ENCODE results near the gene ZNF319.

DNA sequence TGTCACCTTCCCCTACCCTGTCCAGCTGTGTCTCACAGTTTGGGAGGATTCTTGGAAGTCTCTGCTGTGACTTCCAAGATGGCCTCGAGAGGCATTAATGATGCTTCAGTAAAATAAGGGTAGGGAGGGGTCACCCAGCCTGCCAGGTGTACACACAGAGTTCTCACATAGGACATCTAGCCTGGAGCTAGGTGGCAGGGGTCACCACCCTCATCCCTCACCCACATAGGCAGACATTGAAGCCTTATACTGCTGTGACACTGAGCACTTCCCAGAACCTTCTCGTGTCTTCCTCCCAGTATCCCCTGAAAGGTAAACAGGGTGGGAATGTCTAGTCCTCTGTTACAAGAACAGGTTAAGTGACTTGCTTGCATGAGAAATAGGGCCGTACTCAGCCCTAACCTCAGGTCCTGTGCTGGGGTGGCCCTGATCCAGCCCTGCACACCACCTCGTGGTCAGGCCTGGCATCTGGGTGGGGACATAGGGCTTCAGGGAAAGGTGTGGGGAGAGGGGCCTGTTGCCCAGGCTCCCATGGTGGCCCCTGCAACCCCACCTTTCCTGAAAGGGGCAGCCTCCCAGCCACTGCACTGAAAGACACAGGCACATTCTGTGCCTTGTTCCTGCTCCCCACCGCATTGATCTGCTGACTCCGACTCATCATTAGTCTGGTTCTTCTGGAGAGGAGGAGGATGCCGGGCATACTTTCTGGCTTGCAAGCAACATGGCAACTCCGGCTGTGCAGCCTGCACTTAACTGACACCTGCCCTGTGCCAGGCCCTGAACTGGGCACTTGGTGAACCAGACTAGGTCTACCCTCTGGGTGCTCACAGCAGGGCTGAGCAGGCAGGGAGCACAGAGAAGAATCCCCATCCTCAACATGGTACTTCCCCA is 21.4 kb upstream of the ZNF319 start:
- TF ChIP-seq EZH2phosphoT487 (IDR thresholded peaks at IDR 0.05; ENCODE audit: unreplicated experiment), result no peak
- TF ChIP-seq, protein P1, sequence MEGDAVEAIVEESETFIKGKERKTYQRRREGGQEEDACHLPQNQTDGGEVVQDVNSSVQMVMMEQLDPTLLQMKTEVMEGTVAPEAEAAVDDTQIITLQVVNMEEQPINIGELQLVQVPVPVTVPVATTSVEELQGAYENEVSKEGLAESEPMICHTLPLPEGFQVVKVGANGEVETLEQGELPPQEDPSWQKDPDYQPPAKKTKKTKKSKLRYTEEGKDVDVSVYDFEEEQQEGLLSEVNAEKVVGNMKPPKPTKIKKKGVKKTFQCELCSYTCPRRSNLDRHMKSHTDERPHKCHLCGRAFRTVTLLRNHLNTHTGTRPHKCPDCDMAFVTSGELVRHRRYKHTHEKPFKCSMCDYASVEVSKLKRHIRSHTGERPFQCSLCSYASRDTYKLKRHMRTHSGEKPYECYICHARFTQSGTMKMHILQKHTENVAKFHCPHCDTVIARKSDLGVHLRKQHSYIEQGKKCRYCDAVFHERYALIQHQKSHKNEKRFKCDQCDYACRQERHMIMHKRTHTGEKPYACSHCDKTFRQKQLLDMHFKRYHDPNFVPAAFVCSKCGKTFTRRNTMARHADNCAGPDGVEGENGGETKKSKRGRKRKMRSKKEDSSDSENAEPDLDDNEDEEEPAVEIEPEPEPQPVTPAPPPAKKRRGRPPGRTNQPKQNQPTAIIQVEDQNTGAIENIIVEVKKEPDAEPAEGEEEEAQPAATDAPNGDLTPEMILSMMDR (conservative IDR thresholded peaks at IDR 0.05; ENCODE audit: low read depth in 2 of 2), result no peak
- TF ChIP-seq, protein P2, sequence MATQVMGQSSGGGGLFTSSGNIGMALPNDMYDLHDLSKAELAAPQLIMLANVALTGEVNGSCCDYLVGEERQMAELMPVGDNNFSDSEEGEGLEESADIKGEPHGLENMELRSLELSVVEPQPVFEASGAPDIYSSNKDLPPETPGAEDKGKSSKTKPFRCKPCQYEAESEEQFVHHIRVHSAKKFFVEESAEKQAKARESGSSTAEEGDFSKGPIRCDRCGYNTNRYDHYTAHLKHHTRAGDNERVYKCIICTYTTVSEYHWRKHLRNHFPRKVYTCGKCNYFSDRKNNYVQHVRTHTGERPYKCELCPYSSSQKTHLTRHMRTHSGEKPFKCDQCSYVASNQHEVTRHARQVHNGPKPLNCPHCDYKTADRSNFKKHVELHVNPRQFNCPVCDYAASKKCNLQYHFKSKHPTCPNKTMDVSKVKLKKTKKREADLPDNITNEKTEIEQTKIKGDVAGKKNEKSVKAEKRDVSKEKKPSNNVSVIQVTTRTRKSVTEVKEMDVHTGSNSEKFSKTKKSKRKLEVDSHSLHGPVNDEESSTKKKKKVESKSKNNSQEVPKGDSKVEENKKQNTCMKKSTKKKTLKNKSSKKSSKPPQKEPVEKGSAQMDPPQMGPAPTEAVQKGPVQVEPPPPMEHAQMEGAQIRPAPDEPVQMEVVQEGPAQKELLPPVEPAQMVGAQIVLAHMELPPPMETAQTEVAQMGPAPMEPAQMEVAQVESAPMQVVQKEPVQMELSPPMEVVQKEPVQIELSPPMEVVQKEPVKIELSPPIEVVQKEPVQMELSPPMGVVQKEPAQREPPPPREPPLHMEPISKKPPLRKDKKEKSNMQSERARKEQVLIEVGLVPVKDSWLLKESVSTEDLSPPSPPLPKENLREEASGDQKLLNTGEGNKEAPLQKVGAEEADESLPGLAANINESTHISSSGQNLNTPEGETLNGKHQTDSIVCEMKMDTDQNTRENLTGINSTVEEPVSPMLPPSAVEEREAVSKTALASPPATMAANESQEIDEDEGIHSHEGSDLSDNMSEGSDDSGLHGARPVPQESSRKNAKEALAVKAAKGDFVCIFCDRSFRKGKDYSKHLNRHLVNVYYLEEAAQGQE (IDR thresholded peaks at IDR 0.05; ENCODE audit: unreplicated experiment), result no peak
- no peak for TF ChIP-seq EZH2 (IDR thresholded peaks at IDR 0.05; ENCODE audit: low read depth, unreplicated experiment)
- 0 out of 2 replicates have a peak, but pooled peaks have one; percentile 22 for TF ChIP-seq POLR2AphosphoS5 (IDR thresholded peaks at IDR 0.05; ENCODE audit: low read depth)
- no peak for TF ChIP-seq CREB1 (CRISPR knock-in tag; IDR thresholded peaks at IDR 0.05; ENCODE audit: low read depth)
- TF ChIP-seq JUNB (IDR thresholded peaks at IDR 0.05; ENCODE audit: unreplicated experiment), result no peak
- TF ChIP-seq NANOG (IDR thresholded peaks at IDR 0.05; ENCODE audit: borderline replicate concordance), result no peak
- TF ChIP-seq, protein P3, sequence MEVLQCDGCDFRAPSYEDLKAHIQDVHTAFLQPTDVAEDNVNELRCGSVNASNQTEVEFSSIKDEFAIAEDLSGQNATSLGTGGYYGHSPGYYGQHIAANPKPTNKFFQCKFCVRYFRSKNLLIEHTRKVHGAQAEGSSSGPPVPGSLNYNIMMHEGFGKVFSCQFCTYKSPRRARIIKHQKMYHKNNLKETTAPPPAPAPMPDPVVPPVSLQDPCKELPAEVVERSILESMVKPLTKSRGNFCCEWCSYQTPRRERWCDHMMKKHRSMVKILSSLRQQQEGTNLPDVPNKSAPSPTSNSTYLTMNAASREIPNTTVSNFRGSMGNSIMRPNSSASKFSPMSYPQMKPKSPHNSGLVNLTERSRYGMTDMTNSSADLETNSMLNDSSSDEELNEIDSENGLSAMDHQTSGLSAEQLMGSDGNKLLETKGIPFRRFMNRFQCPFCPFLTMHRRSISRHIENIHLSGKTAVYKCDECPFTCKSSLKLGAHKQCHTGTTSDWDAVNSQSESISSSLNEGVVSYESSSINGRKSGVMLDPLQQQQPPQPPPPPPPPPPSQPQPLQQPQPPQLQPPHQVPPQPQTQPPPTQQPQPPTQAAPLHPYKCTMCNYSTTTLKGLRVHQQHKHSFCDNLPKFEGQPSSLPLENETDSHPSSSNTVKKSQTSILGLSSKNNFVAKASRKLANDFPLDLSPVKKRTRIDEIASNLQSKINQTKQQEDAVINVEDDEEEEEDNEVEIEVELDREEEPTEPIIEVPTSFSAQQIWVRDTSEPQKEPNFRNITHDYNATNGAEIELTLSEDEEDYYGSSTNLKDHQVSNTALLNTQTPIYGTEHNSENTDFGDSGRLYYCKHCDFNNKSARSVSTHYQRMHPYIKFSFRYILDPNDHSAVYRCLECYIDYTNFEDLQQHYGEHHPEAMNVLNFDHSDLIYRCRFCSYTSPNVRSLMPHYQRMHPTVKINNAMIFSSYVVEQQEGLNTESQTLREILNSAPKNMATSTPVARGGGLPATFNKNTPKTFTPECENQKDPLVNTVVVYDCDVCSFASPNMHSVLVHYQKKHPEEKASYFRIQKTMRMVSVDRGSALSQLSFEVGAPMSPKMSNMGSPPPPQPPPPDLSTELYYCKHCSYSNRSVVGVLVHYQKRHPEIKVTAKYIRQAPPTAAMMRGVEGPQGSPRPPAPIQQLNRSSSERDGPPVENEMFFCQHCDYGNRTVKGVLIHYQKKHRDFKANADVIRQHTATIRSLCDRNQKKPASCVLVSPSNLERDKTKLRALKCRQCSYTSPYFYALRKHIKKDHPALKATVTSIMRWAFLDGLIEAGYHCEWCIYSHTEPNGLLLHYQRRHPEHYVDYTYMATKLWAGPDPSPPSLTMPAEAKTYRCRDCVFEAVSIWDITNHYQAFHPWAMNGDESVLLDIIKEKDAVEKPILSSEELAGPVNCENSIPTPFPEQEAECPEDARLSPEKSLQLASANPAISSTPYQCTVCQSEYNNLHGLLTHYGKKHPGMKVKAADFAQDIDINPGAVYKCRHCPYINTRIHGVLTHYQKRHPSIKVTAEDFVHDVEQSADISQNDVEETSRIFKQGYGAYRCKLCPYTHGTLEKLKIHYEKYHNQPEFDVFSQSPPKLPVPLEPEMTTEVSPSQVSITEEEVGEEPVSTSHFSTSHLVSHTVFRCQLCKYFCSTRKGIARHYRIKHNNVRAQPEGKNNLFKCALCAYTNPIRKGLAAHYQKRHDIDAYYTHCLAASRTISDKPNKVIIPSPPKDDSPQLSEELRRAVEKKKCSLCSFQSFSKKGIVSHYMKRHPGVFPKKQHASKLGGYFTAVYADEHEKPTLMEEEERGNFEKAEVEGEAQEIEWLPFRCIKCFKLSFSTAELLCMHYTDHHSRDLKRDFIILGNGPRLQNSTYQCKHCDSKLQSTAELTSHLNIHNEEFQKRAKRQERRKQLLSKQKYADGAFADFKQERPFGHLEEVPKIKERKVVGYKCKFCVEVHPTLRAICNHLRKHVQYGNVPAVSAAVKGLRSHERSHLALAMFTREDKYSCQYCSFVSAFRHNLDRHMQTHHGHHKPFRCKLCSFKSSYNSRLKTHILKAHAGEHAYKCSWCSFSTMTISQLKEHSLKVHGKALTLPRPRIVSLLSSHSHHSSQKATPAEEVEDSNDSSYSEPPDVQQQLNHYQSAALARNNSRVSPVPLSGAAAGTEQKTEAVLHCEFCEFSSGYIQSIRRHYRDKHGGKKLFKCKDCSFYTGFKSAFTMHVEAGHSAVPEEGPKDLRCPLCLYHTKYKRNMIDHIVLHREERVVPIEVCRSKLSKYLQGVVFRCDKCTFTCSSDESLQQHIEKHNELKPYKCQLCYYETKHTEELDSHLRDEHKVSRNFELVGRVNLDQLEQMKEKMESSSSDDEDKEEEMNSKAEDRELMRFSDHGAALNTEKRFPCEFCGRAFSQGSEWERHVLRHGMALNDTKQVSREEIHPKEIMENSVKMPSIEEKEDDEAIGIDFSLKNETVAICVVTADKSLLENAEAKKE (CRISPR knock-in tag; IDR thresholded peaks at IDR 0.05), result no peak
- no peak for TF ChIP-seq STAT1 (IDR thresholded peaks at IDR 0.05; ENCODE audit: unreplicated experiment)
- TF ChIP-seq ETS1 (IDR thresholded peaks at IDR 0.05), result no peak
- no peak for TF ChIP-seq ZNF331 (CRISPR knock-in tag; IDR thresholded peaks at IDR 0.05; ENCODE audit: low read depth)
